Measurements from ENCODE around the gene PTPRO.

GRCh38 chr12:15364221-15365160 is 42.2 kb downstream of the PTPRO start:
- no peak for TF ChIP-seq CTCF (IDR thresholded peaks at IDR 0.05; ENCODE audit: low read depth, low read length, missing input control)
- TF ChIP-seq YY1 (IDR thresholded peaks at IDR 0.05): no peak
- no peak for TF ChIP-seq GABPA (IDR thresholded peaks at IDR 0.05 in 1 of 2, conservative IDR thresholded peaks at IDR 0.05 in 1 of 2)
- no peak for TF ChIP-seq HNF4G (IDR thresholded peaks at IDR 0.05)
- no peak for TF ChIP-seq MAX (IDR thresholded peaks at IDR 0.05)
- TF ChIP-seq RXRA (IDR thresholded peaks at IDR 0.05): no peak

Data from liver (tissue), 3 donors.